GM19438 (cell line): Measurements from ENCODE around the gene GDF2.

ENCODE experiments used
- ATAC-seq: cut with Tn5 transposase; IDR thresholded peaks from one replicate; pipeline ENCODE4 v1.9.1; 2021; ENCODE audit warnings: low read depth; ENCODE audit not compliant: unreplicated experiment

GDF2 gene

DNA sequence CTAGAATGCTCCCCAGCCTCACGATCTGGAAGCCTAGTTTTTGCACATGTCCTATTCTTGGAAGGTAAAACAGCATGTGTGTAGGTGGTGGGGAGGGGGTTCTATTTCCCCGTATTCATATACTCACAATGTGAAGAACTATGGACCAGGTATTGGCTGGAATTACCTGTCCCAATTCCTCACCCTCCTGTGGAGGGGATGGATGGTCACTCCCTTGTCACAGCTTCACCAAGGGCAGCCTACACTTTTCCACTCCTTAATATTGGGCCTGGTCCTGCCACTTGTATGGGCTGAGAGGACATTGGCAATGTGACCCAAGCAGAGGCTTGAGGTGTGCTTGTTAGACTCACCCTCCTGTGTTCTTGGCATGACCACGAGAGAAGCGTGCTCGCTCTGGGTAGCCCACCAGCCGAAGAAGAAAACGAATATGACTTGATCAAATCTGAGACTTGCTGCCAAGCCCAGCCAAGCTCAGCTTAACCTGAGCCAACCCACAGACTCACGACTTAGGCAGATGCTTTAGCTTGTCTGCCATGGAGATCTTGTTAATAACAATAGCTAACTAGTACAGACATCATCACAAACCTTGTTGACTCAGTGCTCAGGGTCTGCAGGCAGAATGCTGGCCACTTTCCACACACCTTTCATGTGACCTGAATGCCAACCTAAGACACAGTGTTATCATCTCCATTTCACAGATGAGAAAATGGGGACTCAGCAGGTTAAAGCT, 44.6 kb downstream of the GDF2 start:
- ATAC-seq, result no peak

DNA sequence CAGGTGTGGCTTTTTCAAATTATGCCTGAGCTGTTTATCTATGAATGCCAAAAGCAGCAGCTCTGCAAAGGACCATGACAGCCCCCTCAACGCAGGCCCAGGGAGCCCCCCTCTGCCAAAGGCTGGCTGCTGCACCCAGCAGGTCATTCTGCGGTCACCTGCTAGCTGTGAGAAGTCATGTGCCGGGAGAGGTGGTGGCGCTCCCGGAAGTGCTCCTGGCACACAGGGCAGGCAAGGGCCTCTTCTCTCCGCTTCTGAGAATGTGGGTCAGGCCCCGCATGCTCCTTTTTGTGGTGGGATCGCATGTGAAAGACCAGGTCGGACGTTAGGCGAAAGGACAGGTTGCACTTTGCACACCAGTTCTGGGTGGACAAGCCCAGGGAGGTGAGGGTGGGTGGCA, 45.4 kb downstream of the GDF2 start:
- ATAC-seq, result no peak

DNA sequence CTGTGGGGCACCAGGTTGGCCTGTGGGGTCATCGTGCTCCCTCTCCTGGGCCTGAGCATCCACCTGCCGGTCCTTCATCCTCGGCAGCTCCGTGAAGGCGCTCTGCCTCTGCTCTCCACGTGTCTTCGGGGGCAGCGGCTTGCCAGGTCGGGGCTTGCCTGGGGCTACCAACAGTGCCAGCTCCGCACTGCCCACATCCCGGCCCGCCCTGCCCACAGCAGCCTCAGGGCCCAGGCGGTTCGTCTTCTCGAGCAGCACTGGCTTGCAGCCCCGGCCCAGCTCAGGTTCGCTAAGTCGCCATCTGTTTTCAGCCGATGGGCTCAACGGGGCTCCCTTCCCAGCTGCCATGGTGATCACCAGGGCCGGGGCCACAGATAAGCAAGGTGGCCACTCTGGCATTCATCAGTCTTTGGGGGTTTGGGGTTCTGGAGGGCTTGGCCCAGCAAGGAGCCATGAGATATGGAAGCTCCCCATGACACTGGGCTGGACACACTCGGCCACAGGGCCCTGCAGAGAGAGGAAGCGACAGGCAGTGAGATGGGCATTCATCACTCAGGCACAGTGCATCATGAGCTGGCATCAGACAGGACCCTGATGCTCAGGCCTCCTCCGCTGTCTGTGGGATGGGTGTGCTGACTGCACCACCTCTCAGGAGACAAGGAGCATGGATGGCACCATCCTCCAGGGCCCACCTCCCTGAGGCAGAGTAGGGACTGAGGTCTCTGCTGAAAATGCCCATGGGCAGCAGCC, 46.4 kb downstream of the GDF2 start:
- ATAC-seq, result no peak

DNA sequence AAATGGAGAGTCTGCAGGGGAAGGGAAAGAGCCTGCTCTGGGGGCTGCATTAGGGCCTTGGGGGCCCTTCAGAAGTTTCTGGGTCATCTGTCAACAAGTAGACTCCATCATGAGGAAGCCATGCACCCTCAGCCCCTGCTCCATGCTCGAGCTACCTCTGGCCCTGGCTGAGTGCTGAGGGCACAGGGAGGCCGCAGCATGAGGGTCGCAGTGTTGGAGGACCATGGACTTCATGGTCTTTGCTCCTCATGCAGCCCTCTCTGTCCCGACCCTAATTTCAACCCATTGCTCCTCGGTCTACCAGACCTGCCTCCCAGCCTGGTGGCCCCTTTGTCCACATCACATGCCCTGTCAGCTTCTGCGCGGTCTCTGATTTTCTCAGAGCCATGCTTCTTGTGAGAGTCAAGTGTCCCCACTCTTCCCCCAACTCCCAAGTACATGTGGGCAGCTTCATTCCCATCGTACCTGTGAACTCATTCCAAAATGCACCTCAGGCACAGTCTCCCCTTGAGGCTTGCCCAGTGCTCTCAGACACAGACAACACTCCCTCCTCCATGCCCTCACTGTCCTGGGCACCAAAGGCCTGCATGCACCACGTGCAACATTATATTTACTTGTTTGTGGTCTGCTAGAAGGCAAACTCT, 47.1 kb downstream of the GDF2 start:
- ATAC-seq, result no peak

DNA sequence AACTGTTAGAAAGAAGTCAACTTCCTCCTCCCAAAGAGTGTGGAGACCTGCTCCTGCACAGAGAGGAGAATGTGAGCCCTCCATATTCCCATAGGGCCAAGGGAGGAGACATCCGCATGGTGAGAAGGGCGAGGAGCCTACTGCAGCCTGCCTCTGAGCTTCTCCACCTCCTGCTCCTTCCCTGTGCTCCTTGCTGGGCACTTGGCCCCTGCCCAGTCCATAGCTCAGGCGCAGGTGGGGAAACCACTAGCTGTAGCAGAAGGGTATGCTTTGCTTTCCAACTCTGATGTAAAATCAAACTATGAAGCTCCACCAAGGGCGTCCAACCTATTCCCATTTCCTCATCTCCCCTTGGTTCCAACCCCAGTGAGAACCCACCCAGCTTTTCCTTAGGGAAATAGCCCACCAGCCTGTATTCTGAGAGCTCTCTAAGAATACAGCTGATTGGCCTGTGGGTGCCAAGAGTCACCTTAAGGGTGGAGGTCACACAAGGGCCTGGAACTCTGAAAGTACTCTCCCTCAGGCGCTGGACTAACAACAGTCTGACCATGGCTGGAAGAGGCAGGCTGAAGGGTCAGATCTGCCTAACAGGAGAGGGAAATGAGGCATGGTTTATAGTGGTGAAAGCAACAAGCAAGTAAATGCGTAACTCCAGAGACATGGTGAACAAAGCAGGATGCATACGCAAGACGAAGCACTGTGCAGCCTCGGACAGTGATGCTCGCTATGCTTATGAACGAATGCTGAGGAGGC, 47.9 kb downstream of the GDF2 start:
- ATAC-seq, result no peak

DNA sequence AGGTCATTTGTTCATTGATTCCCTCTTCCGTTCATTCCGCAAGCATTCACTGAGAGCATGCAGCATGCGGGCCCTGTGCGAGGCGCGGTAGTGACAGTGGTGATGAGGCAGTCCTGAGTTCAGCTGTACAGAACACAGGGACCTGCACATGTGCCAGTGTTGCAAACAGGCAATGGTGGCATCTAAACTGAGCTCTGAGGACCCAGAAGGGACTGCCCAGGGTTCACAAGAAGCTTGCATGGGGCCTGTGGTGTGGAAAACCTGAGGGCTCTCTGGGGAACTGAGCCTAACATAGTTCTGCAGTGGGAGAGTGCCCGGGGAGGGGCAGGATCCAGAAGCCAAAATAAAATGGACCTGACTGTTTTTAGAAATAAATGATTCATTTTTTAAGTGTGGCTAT, 48.6 kb downstream of the GDF2 start:
- ATAC-seq, result no peak

DNA sequence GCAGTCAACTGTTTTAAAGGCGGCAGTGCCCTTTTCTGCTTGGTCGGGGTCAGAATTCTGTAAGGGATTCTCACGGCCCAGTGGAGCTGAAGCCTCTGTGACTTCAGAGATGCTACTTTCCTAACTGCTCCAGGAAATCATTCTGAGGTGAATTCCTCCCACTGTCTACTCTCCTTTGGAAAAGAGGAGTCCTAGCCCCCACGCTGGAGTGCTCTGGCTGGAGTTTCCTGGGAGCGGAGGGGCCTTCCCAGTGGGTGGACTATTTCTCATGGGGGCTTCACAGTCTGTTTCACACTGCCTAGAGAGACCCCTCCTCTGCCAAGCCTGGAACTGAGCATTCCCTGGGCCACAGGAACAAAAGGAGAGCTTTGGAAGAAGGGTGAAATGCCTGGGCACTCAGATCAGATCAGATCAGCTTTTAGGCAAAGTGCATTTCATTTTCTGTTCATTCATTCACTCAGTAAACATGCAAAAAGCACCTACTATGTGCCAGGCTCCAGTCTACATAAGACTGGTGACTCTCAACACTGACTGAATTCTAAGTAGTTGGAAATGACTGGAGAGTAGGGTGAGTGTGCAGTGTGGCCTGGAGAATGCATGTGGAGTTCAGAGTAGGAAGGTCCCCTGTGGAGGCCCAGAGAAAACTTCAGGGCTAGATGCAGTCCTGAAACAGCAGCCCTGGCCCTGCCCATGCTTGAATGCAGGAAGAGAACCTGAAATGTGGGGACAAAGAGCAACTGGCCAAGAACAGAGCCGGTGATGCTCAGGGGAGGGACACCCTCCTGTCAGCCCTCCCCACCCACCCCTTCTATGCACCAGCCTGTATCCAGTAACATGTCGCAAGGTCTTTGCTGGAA, 49.6 kb downstream of the GDF2 start:
- no peak for ATAC-seq

DNA sequence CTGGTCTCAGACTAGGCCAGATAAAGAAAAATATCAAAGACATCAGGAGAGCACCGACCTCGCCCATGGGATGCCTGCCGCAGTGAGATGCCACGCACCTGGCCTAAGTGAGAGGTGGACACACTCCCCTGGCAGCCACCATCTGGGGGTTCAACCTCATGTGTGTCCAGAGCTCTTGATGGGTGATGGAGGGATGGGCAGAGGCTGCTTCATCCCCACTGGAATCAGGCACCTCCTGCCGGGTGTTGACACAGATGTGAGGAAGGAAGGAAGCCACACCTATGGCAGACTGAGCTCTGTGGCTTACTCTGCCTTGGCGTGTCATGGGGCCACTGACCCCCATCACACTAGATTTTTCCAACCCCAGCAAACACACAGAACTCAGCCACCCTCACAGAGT, 50.5 kb downstream of the GDF2 start:
- no peak for ATAC-seq

DNA sequence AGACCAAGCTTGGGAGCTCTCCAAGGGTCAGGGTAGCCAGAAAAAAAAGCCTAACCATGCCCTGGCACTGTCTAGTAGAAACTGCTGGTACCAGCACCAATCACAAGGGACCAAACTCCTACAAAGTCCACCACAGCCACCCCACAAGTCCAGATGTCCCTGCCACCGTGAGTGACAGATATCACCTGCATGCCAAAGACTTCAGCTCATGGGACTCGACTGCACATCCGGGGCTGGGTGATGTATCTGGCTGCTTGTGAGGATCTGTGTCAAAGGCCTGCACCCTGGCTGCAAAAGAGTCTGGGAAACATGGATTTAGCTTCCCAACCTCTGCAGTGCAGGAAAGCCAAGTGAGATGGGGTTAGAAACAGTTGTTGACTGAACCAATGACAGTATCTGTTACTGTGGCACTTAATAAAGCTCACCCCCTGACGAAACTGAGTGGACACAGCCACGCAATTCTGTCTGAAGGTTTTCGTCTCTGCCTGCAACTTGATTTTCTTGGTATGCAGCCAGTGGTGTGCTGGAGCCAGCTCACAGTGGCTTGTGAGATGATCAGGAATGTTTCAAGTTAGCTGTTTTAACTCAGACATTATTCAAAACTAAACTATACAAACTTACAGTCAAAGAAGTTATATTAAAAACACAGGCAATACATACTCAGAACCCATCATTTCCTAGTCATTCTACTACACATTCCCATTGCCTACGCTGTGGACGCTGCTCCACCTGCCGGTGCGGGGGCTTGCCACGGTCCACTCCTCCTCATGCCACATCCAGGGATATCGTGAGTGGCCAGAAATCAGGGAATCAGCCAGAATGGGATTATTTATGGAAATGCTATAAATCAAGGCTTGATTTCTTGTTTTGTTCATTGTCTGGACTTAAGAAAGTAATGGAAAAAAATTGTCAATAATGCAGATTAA, 52.6 kb downstream of the GDF2 start:
- ATAC-seq, result no peak

DNA sequence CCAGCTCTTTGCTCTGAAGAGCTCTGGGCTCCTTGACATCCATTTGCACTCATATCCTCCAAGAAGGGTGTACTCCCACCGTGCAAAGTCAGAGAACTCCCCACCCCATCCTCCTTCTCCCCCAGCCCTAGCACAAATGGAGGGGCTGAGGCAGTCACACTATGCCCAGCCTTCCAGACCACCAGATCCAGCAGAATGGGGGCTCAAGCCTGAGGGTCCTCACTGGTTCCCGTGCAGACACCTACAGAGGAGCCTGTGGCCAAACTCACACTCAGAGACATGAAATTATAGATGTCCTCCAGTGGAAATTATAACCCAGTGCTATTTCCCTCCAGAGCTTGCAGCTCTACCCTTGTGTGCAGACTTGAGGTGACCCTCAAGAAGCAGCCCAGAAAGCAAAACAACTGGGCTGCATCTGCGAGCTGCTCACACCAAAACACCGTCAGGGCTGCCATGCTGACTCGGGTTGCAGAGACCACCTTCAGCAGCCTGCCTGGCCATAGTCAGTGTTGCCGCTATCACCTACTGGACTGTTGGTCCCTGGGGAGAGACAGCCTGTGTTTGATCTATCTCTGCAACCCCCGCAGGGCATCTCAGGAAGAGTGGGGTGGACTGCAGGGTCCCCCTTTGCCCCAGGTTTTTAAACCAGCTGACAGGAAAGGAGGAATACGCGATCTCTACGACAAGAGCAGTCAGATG, 54.4 kb downstream of the GDF2 start:
- ATAC-seq, result no peak
